NCI-H2107 treated with DMSO at 0.1 percent for 48 hours (cell line): ENCODE data around the gene FBXO4.

Experiments used
- DNase-seq: peaks from one replicate; lab custom pipeline; 2025; ENCODE audit not compliant: unreplicated experiment; lab: John Stamatoyannopoulos, UW

Gene FBXO4

GRCh38 chr5:41924872-41925554 lies at the start of gene FBXO4:
Gene FBXO4, plus strand, starts transcription at chr5:41925281. Its CDS starts 29 bp downstream, at chr5:41925310.
- peak; percentile 73 for DNase-seq

- peak; percentile 76 for DNase-seq
Observed at GRCh38 chr5:41876678-41877077, 48.4 kb upstream of the FBXO4 start.

- no peak for DNase-seq
Observed at GRCh38 chr5:41877408-41877807, 47.7 kb upstream of the FBXO4 start.

DNA sequence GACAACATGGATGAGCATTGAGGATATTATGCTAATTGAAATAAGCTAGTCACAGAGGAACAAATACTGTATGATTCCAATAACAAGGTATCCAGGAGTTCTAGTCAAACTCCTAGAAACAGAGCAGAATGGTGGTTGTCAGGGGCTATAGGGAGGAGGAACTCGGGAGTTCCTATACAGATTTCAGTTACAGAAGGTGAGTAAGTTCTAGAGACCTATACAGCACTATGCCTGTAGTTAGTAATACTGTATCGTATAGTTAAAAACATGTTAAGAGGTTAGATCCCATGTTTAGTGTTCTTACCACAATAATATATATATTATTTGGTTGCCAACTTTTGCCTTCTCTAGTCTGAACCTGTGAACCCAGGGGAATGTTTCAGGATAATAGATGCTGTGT lies 46.9 kb upstream of the FBXO4 start:
- no peak for DNase-seq

DNA sequence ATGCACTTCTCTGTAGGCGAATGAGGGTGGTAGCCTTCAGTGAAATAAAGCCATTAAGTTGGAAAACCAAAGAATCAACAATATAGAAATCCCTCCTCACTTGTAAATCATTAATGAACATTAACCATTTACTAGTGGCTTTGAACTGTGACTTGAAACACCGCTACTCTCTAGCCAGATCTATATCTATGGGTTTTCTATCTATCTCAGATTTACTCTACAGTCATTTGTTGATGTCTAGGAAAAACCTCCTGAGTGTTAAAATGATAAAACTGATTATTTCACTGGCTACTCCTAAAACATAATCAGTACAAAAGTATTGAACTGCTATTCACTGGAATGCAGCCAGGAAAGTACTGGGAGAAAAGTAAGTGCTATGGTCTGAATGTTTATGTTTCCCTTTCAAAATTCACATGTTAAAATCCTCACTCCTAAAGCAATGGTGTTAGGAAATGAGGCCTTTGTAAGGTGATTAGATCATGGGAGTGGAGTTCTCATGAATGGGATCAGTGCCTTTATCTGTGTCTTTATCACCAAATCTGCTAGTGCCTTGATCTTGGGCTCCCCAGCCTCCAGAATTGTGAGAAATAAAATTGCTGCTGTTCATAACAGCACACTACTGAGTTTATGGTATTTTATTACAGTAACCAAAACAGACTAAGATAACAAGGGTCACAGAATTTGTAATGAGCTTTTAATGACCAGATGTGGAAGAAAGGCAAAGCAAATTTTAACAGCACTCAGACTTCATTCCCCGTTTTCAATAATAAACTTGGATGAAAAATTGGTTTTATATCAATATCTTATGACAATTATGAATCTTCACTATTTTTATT lies 46.2 kb upstream of the FBXO4 start:
- no peak for DNase-seq

- DNase-seq: no peak
Observed at GRCh38 chr5:41882765-41883164, 42.3 kb upstream of the FBXO4 start.

GRCh38 chr5:41883243-41883642 lies 41.8 kb upstream of the FBXO4 start:
- no peak for DNase-seq

DNA sequence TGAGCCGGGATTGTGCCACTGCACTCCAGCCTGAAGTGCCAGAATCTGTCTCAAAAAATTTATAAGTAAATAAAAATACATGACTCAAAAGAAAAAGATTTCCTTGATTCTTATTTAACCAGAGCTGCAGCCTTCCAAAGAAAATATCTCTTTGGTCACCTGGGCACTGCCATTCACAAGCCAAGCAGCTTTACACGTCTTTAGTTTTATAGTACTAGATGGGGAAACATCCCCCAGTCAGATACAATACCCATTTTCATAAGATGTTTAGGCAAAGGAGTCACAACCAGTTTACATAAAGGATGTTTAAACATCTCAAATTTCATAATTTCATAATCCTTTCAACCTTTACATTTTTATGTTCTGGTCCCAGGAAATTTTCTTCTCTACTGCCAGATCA lies 41.1 kb upstream of the FBXO4 start:
- no peak for DNase-seq

GRCh38 chr5:41885286-41885685 lies 39.8 kb upstream of the FBXO4 start:
- DNase-seq: no peak

- DNase-seq: no peak
Observed at GRCh38 chr5:41891066-41891707, 33.9 kb upstream of the FBXO4 start.

DNA sequence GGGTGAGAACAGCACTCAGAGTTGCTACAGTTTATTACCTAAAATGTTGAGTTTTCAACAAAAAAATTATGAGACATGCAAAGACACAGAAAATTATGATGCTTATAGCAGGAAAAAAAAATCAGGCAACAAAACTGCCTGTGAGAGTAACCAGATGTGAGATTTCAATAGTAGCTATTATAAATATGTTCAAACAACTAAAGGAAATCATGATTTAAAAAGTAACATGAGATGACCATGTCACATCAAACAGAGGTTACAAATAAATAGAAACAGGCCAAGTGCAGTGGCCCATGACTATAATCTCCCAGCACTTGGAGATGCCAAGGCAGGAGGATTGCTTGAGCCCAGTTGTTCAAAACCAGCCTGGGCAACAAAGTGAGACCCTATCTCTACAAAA lies 33.0 kb upstream of the FBXO4 start:
- DNase-seq: no peak

- DNase-seq: no peak
Observed at GRCh38 chr5:41893074-41893851, 31.8 kb upstream of the FBXO4 start.

DNA sequence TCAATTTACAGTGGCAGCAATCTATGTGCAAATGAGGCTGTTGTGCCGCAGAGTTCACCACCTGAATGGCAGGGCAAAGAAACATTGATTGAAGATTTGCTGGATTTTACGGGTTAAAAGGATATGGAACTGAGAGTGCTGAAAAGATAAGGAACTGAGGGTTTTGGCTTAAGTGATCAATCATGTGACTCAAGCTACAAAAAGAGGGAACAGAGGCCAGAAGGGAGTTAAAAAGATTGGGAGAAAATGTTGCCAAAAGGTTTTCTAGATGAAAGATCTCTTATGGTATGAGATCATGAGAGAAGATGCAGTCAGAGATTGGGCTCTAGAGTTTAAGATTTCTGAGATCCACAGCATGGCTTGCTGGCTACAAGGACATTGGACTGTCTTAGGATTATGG lies 28.9 kb upstream of the FBXO4 start:
- no peak for DNase-seq

DNA sequence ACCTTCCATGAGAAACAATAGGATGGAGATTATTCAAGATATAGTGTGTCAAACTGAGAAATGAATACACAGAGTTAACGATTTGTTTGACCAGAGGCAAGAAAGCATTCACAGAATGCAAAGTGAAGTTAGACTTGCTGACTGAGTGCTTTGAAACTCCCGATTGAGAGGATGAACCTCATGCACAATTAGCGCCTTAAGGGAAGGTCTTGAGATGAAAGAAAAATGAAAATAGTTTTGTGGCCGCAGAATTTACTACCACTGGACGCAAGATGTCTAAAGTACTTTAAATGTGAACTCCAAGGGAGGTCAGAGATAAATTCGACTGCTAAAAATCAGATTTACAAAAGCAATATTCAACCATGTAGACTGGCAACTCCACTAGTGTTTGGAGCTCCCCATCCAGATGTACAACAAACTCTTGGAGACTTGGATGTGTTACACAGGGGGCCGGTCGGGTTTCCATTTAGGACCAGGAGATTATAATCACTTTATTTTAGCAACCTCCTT lies 21.6 kb upstream of the FBXO4 start:
- DNase-seq: no peak

DNA sequence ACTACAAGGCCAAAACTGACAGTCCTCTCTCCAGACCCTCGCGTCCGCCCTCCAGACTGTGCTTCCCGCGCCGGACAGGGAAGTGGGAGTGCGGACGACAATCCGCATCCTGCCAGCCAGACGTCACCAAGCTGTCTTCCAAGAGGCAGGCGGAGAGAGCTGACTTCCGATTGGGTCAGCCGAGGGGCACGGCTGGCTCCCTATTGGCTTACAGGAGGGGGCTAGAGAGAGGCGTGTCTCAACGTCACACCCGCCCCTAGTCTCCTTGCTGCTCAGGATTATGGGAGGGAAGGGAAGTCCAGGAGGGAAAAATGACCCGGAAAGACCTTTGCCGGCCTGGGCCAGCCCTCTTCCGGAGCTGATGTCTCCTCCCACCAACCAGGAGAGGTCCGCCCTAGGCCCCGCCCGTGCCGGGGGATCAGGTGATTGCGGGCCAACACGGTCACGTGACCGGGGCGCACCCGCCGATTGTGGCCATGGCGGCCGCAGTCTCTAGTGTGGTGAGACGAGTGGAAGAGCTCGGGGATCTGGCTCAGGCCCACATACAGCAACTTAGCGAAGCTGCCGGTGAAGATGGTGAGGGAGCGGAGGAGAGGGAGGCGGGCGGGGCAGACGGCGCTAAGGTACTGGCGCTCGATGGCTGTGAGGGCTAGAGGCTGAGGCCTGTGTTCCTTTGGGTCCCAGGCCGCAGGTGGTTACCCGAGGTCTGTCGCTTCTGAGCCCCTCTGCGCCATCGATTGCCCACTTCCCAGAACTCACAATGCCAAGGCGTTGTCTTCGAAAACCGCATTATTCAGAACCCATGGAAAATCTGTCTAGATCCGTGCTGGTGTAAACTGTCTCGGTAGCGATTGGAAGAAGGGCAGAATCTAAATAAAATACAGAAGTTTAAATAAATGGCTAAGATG lies 20.9 kb upstream of the FBXO4 start, which contains the start of gene RIMOC1:
RIMOC1 (plus strand) TSS at position 453 of the 908 bp plus-strand sequence; CDS start at position 477, 24 bp downstream.
- DNase-seq: peak; percentile 97

GRCh38 chr5:41906151-41906550 lies 18.9 kb upstream of the FBXO4 start:
- no peak for DNase-seq

DNA sequence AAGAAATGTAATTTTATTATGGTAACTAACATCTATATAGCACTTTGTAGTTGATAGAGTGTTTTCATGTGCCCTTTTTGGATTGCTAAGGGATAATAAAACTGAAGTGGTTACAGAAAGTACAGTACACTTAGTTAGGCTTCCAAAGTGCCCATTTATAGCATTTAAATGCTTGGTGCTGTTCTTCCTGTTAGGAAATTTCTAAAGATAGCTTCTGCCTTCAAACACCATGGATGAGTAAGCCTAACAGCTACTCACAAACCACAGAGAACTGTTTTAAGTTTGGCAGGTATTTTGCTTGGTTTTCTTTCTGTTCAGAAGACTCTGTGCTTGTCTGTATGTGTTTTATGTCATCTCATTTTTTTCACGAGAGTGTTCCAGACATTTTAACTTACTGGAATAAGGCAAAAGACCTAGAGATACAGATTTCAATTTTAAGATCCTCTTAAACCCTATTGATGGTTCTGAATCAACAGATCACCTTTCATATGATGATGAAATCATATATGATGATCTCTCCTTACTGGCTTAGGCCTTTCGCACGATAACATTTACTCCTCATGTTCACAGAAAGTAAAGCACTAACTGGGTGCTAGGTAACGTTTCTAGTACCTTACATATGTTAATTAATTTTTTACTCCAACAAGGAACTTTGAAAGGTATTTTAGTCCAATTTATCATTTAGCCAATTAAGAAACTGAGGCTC lies 16.6 kb upstream of the FBXO4 start:
- no peak for DNase-seq

DNA sequence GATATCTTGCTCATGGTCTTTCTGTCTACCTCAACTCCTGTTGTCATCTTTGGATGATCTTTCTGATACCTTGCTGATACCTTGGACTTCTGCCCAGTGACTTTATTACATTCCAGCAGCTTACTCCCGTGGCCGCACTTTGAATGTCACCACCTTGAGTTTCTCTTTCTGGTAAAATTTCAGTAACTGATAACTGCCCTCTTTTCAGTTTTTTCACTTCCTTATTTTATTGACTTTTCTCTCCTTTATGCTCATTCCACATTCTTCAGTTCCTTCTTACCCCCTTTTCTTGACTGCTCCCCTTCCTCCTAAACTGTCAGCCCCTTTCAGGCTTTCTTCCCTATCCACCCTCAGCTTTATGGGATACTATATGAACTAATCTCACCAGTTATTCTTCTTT lies 7.0 kb upstream of the FBXO4 start:
- DNase-seq: no peak

GRCh38 chr5:41921166-41921565 lies 3.9 kb upstream of the FBXO4 start:
- DNase-seq: no peak
